Eye (tissue), 1 donor: Measurements from ENCODE around the gene CCDC8.
"Not testable (repeated sequence)": the region's sequence is repeated elsewhere in the genome, so short reads cannot be mapped to it uniquely, and the experiment has no call there.

ENCODE experiments used
- DNase-seq: peaks from one replicate; pipeline ENCODE4 v3.0.0-alpha.2; 2015

Gene CCDC8

GRCh38 chr19:46380690-46381089 is 32.7 kb downstream of the CCDC8 start:
- no peak for DNase-seq

GRCh38 chr19:46378268-46378667 is 35.1 kb downstream of the CCDC8 start:
- peak; percentile 54 for DNase-seq

- no peak for DNase-seq
These were observed 36.9 kb downstream of the CCDC8 start for GRCh38 chr19:46376241-46377153.

- not testable (repeated sequence) for DNase-seq
These were observed 37.8 kb downstream of the CCDC8 start for GRCh38 chr19:46375476-46376067.

GRCh38 chr19:46374536-46375475 is 38.6 kb downstream of the CCDC8 start:
- no peak for DNase-seq

GRCh38 chr19:46373491-46374359 is 39.6 kb downstream of the CCDC8 start:
- DNase-seq: peak; percentile 15

GRCh38 chr19:46372901-46373490 is 40.4 kb downstream of the CCDC8 start:
- peak; percentile 38 for DNase-seq

GRCh38 chr19:46371371-46371901 is 41.9 kb downstream of the CCDC8 start:
- DNase-seq: no peak

- no peak for DNase-seq
These were observed 43.5 kb downstream of the CCDC8 start for GRCh38 chr19:46369817-46370216.

- DNase-seq: no peak
These were observed 45.2 kb downstream of the CCDC8 start for GRCh38 chr19:46368116-46368515.

GRCh38 chr19:46367426-46367825 is 45.9 kb downstream of the CCDC8 start:
- peak; percentile 32 for DNase-seq

- DNase-seq: no peak
These were observed 46.6 kb downstream of the CCDC8 start for GRCh38 chr19:46366620-46367292.

GRCh38 chr19:46365561-46365960 is 47.8 kb downstream of the CCDC8 start:
- DNase-seq: no peak

- no peak for DNase-seq
These were observed 49.0 kb downstream of the CCDC8 start for GRCh38 chr19:46364359-46364758.

GRCh38 chr19:46361915-46362314 is 51.4 kb downstream of the CCDC8 start:
- no peak for DNase-seq
